Stomach smooth muscle (tissue), 2 donors: ENCODE results near the gene PGM2L1.

Source experiments
- H3K27ac ChIP-seq: one replicate; pipeline ENCODE4 v1.7.0; 2013; ENCODE audit warnings: mild to moderate bottlenecking, low read length, inconsistent platforms
- H3K27me3 ChIP-seq, 2 donors: one replicate each; pipeline ENCODE4 v1.7.0; 2013; ENCODE audit warnings: low read length in 2 of 2; ENCODE audit not compliant: insufficient read depth in 2 of 2, control insufficient read depth in 1 of 2
- H3K36me3 ChIP-seq, 2 donors: one replicate each; pipeline ENCODE4 v1.7.0; 2013; ENCODE audit warnings: low read length in 2 of 2; ENCODE audit not compliant: control insufficient read depth in 2 of 2, insufficient read depth in 2 of 2
- H3K4me1 ChIP-seq: one replicate; pipeline ENCODE4 v1.7.0; 2013; ENCODE audit warnings: low read length; ENCODE audit not compliant: control insufficient read depth, insufficient read depth
- H3K4me3 ChIP-seq, 2 donors: one replicate each; pipeline ENCODE4 v1.7.0; 2013; ENCODE audit warnings: low read length in 2 of 2
- H3K9ac ChIP-seq, 2 donors: one replicate each; pipeline ENCODE4 v1.7.0; 2013; ENCODE audit warnings: low read length in 2 of 2, mild to moderate bottlenecking in 1 of 2
- H3K9me3 ChIP-seq, 2 donors: one replicate each; pipeline ENCODE4 v1.7.0; 2013; ENCODE audit warnings: low read length in 2 of 2; ENCODE audit not compliant: control insufficient read depth in 2 of 2
- donor health status: healthy.
- donor health status: Pancreatic carcinoma.

PGM2L1 gene

DNA sequence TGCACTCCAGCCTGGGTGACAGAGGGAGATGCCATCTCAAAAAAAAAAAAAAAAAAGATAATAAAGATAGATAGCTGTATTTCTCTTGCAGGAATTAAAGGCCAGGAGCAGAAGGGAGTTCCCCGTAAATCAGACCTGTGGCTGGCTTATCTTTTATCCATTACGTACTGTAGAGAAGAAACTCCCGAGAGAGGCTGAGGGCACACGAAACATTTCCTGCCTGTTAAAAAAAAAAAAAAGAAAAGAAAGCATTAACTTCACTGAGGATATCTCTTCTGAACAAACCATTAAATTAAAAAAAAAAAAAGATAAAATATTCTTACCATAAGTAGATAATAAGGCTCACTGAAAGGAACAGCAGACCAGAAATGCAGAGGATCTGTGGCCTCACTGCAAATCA is 109.3 kb downstream of the PGM2L1 start:
- Histone ChIP-seq H3K27me3 (no peaks in the 10 kb centered on the region), H3K4me3 (no peak overlapping the region), H3K9ac (no peak overlapping the region), H3K27ac (no peak overlapping the region), H3K36me3 (no peaks in the 10 kb centered on the region), H3K4me1 (no peaks in the 10 kb centered on the region), H3K9me3 (no peaks in the 10 kb centered on the region)

DNA sequence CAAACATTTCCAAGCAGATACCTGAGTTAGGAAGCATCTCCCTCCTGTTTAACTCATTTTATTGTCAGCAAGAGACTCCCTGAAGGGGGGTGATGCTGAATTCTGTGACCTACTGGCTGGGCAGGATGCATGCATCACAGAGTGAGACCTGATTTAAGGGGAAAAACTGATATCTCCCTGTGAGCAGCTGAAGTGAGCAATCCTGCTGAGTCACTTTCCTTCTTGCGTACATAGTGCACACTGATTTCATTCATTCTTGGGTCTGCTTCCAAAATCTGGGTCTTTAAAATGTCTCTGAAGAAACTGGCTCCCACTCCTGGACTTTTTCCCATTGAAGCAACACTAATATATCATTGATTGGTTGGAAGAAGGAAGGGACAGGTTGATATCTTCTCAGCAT is 110.1 kb downstream of the PGM2L1 start:
- Histone ChIP-seq H3K4me3 (no peak overlapping the region), H3K36me3 (no peaks in the 10 kb centered on the region), H3K4me1 (no peaks in the 10 kb centered on the region), H3K9ac (no peak overlapping the region), H3K27ac (no peak overlapping the region), H3K9me3 (no peaks in the 10 kb centered on the region), H3K27me3 (no peaks in the 10 kb centered on the region)

DNA sequence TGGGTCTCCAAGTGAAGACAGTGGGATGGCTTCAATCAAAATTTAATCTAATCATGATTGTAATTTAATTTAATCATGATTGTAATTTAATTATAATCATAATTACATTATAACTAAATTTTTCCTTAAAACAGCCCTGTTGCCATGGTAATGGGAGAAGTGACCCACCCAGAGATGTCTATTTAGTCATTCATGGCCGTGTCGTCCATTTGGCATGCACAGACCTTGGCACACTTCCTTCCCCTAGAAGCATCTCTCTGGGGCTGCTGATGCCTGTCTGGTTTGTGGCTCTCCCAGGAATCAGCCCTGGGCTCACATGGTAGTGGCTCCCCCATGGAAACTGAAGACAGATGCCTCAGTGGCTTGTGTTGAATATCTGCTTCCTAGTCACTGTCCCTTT is 113.8 kb downstream of the PGM2L1 start:
- H3K9me3 ChIP-seq = no peaks in the 10 kb centered on the region
- H3K27me3 ChIP-seq = no peaks in the 10 kb centered on the region
- no peak overlapping the region for H3K9ac ChIP-seq
- no peak overlapping the region for H3K27ac ChIP-seq
- H3K36me3 ChIP-seq = no peaks in the 10 kb centered on the region
- H3K4me1 ChIP-seq = no peaks in the 10 kb centered on the region
- no peak overlapping the region for H3K4me3 ChIP-seq

DNA sequence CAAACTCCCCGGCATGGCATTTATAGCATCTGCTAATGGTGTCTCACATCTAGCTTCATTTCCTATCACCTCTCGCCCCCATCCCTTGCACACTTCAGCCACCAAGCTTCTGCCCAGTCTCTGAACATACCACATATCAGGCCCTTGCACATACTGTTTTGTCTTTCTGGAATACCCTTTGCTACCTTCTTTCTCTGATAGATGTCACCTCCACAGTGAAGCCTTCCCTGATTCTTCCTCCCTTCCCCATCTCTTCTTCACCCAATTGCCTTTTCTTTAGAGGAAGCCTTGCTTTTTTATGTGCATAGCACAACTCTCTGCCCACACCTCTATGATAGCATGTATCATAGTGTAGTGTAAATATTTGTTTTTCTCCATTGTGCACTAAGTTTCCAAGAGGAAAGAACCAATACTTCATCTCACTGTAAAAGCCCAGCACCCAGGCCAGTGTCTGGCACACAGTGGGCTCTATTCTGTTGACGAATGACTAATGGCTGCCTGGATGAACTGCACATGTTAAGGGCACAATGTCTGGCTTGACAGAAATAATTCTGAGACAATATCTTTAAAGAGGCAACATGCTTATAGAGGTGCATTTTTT is 114.6 kb downstream of the PGM2L1 start:
- H3K36me3 ChIP-seq = no peaks in the 10 kb centered on the region
- no peaks in the 10 kb centered on the region for H3K4me1 ChIP-seq
- no peak overlapping the region for H3K9ac ChIP-seq
- H3K9me3 ChIP-seq = no peaks in the 10 kb centered on the region
- no peaks in the 10 kb centered on the region for H3K27me3 ChIP-seq
- H3K4me3 ChIP-seq = no peak overlapping the region
- H3K27ac ChIP-seq = no peak overlapping the region

DNA sequence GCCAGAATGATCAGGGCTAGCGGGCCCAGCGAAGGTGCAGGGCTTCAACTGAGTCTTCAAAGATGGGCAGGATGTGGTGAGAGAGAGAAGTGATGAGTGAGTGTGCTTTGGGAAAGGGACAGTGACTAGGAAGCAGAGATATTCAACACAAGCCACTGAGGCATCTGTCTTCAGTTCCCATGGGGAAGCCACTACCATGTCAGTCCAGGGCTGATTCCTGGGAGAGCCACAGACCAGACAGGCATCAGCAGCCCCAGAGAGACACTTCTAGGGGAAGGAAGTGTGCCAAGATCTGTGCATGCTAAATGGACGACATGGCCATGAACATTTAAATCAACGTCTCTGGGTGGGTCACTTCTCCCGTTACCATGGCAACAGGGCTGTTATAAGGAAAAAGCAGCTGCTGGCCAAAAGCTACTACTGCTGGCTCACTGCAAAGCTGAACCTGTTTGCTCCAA is 115.3 kb downstream of the PGM2L1 start:
- Histone ChIP-seq H3K27ac (no peak overlapping the region), H3K4me3 (no peak overlapping the region), H3K4me1 (no peaks in the 10 kb centered on the region), H3K27me3 (no peaks in the 10 kb centered on the region), H3K36me3 (no peaks in the 10 kb centered on the region), H3K9ac (no peak overlapping the region), H3K9me3 (no peaks in the 10 kb centered on the region)

DNA sequence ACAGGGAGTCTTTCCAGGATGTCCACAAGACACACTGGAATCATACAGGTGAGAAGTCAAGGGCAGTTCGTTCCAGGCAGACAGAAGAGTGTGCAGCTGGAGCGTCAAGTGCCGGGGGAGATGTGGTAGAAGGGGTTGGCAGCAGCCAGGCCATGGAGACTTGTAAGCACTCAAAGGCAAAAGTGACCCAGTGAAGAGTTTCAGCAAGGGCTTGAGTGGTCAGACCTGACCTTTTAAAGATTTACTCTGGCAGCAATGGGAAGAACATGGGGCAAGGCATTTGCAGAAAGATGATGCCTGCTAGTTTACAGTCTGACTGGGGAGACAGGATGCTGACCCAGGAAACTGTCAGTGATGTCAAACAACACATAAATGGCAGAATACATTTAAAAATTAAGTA is 115.8 kb downstream of the PGM2L1 start:
- Histone ChIP-seq H3K9ac (no peak overlapping the region), H3K9me3 (no peaks in the 10 kb centered on the region), H3K27ac (no peak overlapping the region), H3K4me3 (no peak overlapping the region), H3K36me3 (no peaks in the 10 kb centered on the region), H3K27me3 (no peaks in the 10 kb centered on the region), H3K4me1 (no peaks in the 10 kb centered on the region)

DNA sequence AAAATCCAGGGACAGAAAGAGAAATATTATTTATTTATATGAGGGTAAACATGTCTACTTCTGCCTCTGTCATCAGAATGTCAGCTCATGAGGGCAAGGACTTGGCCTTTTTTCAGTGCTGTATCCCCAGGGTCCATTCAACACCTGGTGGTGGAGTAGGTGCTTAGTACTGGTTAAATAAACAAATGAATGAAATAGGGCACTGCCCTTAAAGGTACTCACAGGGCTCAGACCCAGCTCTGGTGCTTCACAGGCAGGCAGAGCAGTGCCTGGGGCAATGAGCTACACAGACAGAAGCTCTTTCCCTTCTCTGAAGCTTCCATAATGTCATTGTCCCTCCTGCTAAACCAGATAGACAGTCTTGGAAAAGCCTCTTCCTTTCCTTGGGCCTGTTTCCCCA is 117.7 kb downstream of the PGM2L1 start:
- no peak overlapping the region for H3K4me3 ChIP-seq
- no peaks in the 10 kb centered on the region for H3K27me3 ChIP-seq
- H3K9me3 ChIP-seq = no peaks in the 10 kb centered on the region
- H3K9ac ChIP-seq = no peak overlapping the region
- no peaks in the 10 kb centered on the region for H3K36me3 ChIP-seq
- no peaks in the 10 kb centered on the region for H3K4me1 ChIP-seq
- no peak overlapping the region for H3K27ac ChIP-seq
